ENCODE measurements around the gene DNTTIP2.

The DNTTIP2 gene

GRCh38 chr1:93821423-93822144 is 57.4 kb downstream of the DNTTIP2 start:
- Histone ChIP-seq H3K9me2 (replicated peaks; ENCODE audit: control insufficient read depth, low read length) (no peaks in the 10 kb centered on the region), H3K36me3 (ENCODE audit: control insufficient read depth, low read length) (no peaks in the 10 kb centered on the region), H3K4me3 (ENCODE audit: low read length) (no peak overlapping the region), H3K4me2 (ENCODE audit: low read length) (no peak overlapping the region), H3K27me3 (ENCODE audit: control insufficient read depth, low read length) (no peaks in the 10 kb centered on the region), H3K9me3 (ENCODE audit: control insufficient read depth, insufficient read depth, low read length) (no peaks in the 10 kb centered on the region), H3K79me2 (ENCODE audit: control insufficient read depth, low read length) (no peaks in the 10 kb centered on the region), H3F3A (ENCODE audit: control insufficient read depth, insufficient read depth) (peaks cover 6% of the 10 kb centered on the region; the same call in 1 of the 2 replicates), H3K4me1 (ENCODE audit: control insufficient read depth, low read length) (peaks cover 10% of the 10 kb centered on the region), H4K20me1 (ENCODE audit: control insufficient read depth, insufficient read depth, low read depth, low read length) (no peaks in the 10 kb centered on the region), H3K27ac (ENCODE audit: low read depth, low read length) (no peak overlapping the region)
- TF ChIP-seq CTCF (IDR thresholded peaks at IDR 0.05; ENCODE audit: low read depth, low read length, poor library complexity, severe bottlenecking) (no peak), EZH2phosphoT487 (IDR thresholded peaks at IDR 0.05; ENCODE audit: borderline replicate concordance, low read length) (no peak)

DNA sequence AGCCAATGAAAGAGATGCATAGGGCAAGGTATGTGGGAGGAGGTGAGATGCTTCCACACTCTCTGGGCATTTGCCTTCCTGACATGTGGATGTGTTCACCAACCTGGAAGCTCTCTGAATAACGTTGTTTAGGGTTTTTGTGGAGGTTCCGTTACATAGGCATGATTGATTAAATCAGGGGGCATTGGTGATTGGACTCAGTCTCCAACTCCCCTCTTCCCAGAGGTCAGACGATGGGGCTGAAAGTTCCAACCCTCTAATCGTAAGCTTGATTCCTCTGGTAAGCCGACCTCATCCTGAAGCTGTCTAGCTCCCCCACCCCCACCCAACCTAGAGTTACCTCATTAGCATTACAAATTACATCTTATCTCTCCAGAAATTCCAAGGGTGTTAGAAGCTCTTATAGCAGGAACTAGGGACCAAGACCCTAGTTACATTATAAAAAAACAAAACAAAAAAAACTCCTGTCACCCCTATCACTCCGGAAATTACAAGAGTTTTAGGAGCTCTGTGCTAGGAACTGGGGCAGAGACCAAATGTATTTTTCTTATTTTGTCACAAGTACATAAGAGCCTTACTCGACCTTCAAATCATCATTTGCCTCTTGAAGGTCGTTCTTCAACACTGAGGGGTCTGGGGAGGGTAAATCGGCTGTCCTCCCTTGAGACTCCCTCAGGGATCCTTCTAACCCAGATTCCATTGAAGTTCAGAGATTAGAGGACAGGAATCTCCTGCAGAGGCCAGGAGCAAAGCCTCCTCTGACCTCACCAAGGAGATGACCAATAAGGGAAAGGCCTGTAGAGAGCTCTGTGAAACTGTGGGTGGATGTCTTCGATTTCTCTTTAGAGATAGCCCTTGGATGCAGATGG is 58.2 kb downstream of the DNTTIP2 start:
- Histone ChIP-seq H4K20me1 (ENCODE audit: control insufficient read depth, insufficient read depth, low read depth, low read length) (no peaks in the 10 kb centered on the region), H3K36me3 (ENCODE audit: control insufficient read depth, low read length) (no peaks in the 10 kb centered on the region), H3K9me2 (replicated peaks; ENCODE audit: control insufficient read depth, low read length) (no peaks in the 10 kb centered on the region), H3K4me3 (ENCODE audit: low read length) (no peak overlapping the region), H3F3A (ENCODE audit: control insufficient read depth, insufficient read depth) (peaks cover 6% of the 10 kb centered on the region; the same call in 1 of the 2 replicates), H3K4me2 (ENCODE audit: low read length) (no peak overlapping the region), H3K27me3 (ENCODE audit: control insufficient read depth, low read length) (no peaks in the 10 kb centered on the region), H3K9me3 (ENCODE audit: control insufficient read depth, insufficient read depth, low read length) (no peaks in the 10 kb centered on the region), H3K4me1 (ENCODE audit: control insufficient read depth, low read length) (peaks cover 18% of the 10 kb centered on the region), H3K79me2 (ENCODE audit: control insufficient read depth, low read length) (no peaks in the 10 kb centered on the region), H3K27ac (ENCODE audit: low read depth, low read length) (no peak overlapping the region)
- no peak for TF ChIP-seq EZH2phosphoT487 (IDR thresholded peaks at IDR 0.05; ENCODE audit: borderline replicate concordance, low read length)
- TF ChIP-seq CTCF (IDR thresholded peaks at IDR 0.05; ENCODE audit: low read depth, low read length, poor library complexity, severe bottlenecking), result no peak

- Histone ChIP-seq H3K4me3 (ENCODE audit: low read length) (no peak overlapping the region), H4K20me1 (ENCODE audit: control insufficient read depth, insufficient read depth, low read depth, low read length) (no peaks in the 10 kb centered on the region), H3K4me2 (ENCODE audit: low read length) (no peak overlapping the region), H3K27ac (ENCODE audit: low read depth, low read length) (no peak overlapping the region), H3K79me2 (ENCODE audit: control insufficient read depth, low read length) (no peaks in the 10 kb centered on the region), H3K4me1 (ENCODE audit: control insufficient read depth, low read length) (peaks cover 22% of the 10 kb centered on the region), H3K27me3 (ENCODE audit: control insufficient read depth, low read length) (no peaks in the 10 kb centered on the region), H3K9me2 (replicated peaks; ENCODE audit: control insufficient read depth, low read length) (no peaks in the 10 kb centered on the region), H3K9me3 (ENCODE audit: control insufficient read depth, insufficient read depth, low read length) (no peaks in the 10 kb centered on the region), H3F3A (ENCODE audit: control insufficient read depth, insufficient read depth) (peaks cover 6% of the 10 kb centered on the region; the same call in 1 of the 2 replicates), H3K36me3 (ENCODE audit: control insufficient read depth, low read length) (no peaks in the 10 kb centered on the region)
- TF ChIP-seq EZH2phosphoT487 (IDR thresholded peaks at IDR 0.05; ENCODE audit: borderline replicate concordance, low read length) (no peak), CTCF (IDR thresholded peaks at IDR 0.05; ENCODE audit: low read depth, low read length, poor library complexity, severe bottlenecking) (no peak)
Measured at GRCh38 chr1:93818570-93818959, 60.4 kb downstream of the DNTTIP2 start.

Measured in DOHH2 (cell line).